IPS-18a (cell line): ENCODE measurements around the gene LCMT2.

Experiments used
- H3K27ac ChIP-seq: one replicate; pipeline ENCODE4 v1.5.1; 2013; ENCODE audit warnings: low read length
- H3K27me3 ChIP-seq: one replicate; pipeline ENCODE4 v1.6.1; 2013; ENCODE audit warnings: mild to moderate bottlenecking, low read length; ENCODE audit not compliant: control insufficient read depth, insufficient read depth
- H3K36me3 ChIP-seq: one replicate; pipeline ENCODE4 v1.6.1; 2013; ENCODE audit warnings: low read depth, low read length; ENCODE audit not compliant: control insufficient read depth
- H3K4me1 ChIP-seq: one replicate; pipeline ENCODE4 v1.6.1; 2013; ENCODE audit warnings: low read depth, low read length; ENCODE audit not compliant: control insufficient read depth
- H3K4me3 ChIP-seq: one replicate; pipeline ENCODE4 v1.5.1; 2013; ENCODE audit warnings: low read length
- H3K9ac ChIP-seq: one replicate; pipeline ENCODE4 v1.6.1; 2013; ENCODE audit warnings: mild to moderate bottlenecking, low read length, moderate library complexity
- H3K9me3 ChIP-seq: one replicate; pipeline ENCODE4 v1.6.1; 2013; ENCODE audit warnings: low read depth, low read length; ENCODE audit not compliant: control insufficient read depth

Gene LCMT2

DNA sequence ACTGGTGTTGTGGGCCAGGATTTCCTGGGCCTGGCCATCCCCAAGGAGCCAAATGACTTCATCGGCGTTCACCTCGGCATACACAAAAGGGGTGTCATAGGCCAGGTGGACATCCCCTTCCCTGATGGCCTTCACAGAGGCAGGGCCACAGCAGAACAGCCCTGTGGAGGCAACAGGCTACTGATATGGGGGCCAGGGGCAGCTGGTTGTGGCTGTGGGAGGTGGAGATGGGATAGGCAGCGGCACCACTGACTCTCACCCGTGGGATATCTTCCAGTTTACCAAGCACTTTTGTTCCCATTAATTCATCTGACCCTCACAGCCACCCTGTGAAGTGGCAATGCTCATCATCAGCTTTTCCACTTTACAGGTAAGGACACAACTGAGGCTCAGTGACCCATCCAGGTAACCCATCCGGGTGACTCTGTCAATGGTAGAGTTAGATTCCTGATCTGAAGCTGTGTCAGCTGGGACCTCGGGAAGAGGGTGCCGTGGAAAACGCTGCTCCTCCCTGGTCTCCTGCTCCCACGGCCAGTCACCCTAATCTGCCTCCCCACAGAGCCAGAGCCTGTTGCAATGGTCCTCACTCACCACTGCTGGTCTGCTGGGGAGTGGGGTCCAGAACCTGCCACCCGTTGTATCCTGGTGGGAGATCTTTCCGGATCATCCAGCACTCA is 48.3 kb downstream of the LCMT2 start:
- H3K9ac ChIP-seq: no peak overlapping the region
- H3K27ac ChIP-seq: no peak overlapping the region
- no peaks in the 10 kb centered on the region for H3K27me3 ChIP-seq
- H3K36me3 ChIP-seq: no peaks in the 10 kb centered on the region
- no peaks in the 10 kb centered on the region for H3K4me1 ChIP-seq
- H3K4me3 ChIP-seq: no peak overlapping the region
- H3K9me3 ChIP-seq: no peaks in the 10 kb centered on the region

DNA sequence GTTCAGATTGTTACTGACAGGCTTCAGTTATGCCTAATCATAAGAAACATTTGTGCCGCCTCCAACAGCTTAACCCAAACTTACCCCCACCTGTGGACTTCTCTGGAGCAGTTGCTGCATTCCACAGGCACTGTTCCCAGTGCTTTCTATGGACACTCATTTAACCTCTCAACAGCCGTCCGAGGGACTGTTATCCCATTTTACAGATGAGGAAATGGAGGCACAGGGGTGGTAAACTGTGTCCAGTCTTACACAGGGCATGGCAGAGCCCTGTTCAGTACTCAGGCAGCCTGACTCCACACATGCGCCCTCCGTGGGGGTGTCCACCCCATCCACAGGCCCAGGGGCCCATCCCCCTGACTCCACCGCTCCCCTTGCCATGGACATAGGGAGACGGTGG is 49.4 kb downstream of the LCMT2 start:
- no peak overlapping the region for H3K27ac ChIP-seq
- H3K9ac ChIP-seq: no peak overlapping the region
- H3K36me3 ChIP-seq: no peaks in the 10 kb centered on the region
- no peaks in the 10 kb centered on the region for H3K27me3 ChIP-seq
- H3K4me1 ChIP-seq: no peaks in the 10 kb centered on the region
- no peaks in the 10 kb centered on the region for H3K9me3 ChIP-seq
- H3K4me3 ChIP-seq: no peak overlapping the region

DNA sequence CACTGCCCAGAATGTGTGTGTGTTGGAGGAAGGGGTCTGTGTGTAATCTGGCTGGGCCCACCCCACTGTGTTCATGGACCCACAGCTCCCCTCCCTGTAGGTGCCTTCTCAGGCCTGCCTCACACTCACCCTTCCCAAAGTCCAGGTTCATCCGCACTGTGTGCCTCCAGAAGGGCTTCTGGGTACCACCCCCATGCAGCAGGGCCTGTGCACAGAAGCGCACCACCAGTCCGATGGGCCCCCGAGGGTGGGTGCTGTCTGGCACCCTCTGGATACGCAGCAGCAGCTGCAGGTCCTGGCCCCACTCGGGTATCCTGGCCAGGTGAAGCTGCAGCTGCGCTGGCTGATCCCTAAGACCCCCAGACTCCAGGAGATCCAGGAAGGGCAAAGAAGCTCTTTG is 50.9 kb downstream of the LCMT2 start:
- H3K36me3 ChIP-seq: no peaks in the 10 kb centered on the region
- no peak overlapping the region for H3K4me3 ChIP-seq
- no peaks in the 10 kb centered on the region for H3K4me1 ChIP-seq
- H3K9ac ChIP-seq: no peak overlapping the region
- H3K9me3 ChIP-seq: no peaks in the 10 kb centered on the region
- H3K27me3 ChIP-seq: no peaks in the 10 kb centered on the region
- H3K27ac ChIP-seq: no peak overlapping the region

DNA sequence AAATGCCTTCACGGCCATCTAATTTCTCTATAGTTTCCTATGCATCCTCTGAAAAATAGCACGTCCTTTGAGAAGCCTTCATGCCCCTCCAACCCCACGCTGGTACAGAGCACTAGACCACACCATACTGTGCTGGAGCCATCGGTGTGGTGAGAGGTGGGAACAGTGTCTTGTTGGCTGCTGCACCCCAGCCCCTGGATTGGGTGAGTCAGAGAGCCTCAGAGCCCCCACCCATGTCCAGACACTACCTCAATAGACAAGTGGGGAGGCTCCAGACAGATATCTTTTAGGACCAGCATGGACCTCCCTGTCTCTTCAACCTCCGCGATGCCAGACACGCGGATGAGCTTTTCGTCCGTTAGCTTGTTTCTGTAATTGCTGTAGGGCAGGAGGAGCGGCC is 51.5 kb downstream of the LCMT2 start:
- H3K4me1 ChIP-seq: no peaks in the 10 kb centered on the region
- H3K27me3 ChIP-seq: no peaks in the 10 kb centered on the region
- H3K9me3 ChIP-seq: no peaks in the 10 kb centered on the region
- no peak overlapping the region for H3K4me3 ChIP-seq
- no peak overlapping the region for H3K9ac ChIP-seq
- no peak overlapping the region for H3K27ac ChIP-seq
- no peaks in the 10 kb centered on the region for H3K36me3 ChIP-seq

DNA sequence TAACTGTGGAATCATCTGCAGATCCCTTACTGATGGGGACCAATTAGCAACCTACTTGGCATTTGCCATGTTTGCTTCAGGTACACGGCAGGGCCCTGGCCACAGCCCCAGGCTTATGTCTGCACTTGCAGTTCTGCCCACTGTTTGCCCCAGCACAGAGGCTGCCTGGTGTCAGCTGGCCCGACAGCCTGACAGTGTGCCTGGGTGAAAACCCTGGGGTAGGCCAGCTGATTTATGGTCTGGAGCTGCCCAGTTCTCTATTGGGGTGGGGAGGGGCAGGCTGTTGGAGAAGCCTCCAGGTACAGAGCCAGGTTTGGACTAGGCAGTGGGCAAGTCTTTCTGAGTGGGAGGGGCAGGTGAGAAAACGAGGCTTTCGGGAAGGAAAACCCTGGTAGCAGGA is 52.5 kb downstream of the LCMT2 start:
- Histone ChIP-seq H3K4me1 (no peaks in the 10 kb centered on the region), H3K27ac (no peak overlapping the region), H3K36me3 (no peaks in the 10 kb centered on the region), H3K27me3 (no peaks in the 10 kb centered on the region), H3K9ac (no peak overlapping the region), H3K9me3 (no peaks in the 10 kb centered on the region), H3K4me3 (no peak overlapping the region)

DNA sequence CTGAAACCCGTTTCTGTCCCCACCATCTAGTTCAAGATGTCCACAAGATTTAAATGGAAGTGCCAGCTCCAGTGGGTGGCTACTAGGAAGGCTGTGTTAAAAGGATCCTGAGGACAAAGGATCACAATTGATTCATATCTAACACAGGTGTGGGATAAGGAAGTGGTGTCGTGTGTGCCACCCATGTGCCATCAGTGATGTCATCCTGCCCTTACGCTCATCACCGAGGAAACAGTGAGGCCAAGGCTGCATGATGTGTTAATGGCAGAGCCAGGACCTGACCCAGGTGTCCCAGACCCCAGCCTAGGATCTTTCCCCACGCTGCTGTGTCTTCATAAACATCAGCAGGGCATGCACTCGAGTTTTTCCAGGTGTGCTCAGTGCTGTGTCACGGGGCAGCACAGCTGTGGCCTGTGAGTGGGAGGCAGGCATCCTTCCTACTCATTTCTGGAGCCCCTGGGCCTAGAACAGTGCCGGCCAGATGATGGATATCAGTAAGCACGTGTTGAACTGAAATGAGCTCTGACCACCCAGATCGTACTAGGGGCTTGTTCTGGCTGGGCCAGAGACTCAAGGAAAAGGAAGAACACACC is 53.0 kb downstream of the LCMT2 start:
- no peak overlapping the region for H3K27ac ChIP-seq
- no peaks in the 10 kb centered on the region for H3K36me3 ChIP-seq
- H3K9me3 ChIP-seq: no peaks in the 10 kb centered on the region
- no peaks in the 10 kb centered on the region for H3K27me3 ChIP-seq
- H3K4me1 ChIP-seq: no peaks in the 10 kb centered on the region
- no peak overlapping the region for H3K9ac ChIP-seq
- no peak overlapping the region for H3K4me3 ChIP-seq

DNA sequence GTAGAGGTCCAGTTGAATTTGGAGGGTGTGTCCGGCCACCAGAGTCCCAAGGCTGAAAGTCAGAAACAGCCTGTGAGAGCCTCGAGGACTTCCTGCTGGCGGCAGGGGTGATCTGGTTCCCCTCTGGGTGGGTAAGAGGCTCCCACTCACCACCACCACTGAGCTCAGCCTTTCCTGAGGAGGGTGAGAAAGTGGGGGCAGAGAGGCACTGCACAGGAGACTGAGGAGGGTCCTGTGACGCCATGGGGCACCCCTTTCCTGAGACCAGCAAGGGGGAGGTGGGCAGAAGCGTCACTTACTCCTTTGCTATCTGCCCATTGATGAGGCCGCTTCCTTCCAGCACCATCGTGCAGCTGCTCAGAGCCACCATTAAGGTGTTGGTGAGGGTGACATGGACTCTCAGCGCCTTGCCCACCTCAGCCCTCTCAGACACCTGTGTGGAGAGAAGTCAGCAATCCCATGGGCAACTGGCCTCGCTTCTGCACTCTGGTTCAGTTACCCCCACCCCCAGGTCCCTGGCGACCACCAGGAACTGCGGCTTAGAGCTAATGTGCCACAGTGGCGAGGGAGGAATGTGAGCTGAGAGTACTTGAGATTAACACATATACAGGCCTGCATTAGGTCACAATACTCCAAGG is 53.7 kb downstream of the LCMT2 start:
- no peak overlapping the region for H3K9ac ChIP-seq
- H3K27ac ChIP-seq: no peak overlapping the region
- no peaks in the 10 kb centered on the region for H3K36me3 ChIP-seq
- no peaks in the 10 kb centered on the region for H3K4me1 ChIP-seq
- no peaks in the 10 kb centered on the region for H3K27me3 ChIP-seq
- H3K4me3 ChIP-seq: no peak overlapping the region
- no peaks in the 10 kb centered on the region for H3K9me3 ChIP-seq

DNA sequence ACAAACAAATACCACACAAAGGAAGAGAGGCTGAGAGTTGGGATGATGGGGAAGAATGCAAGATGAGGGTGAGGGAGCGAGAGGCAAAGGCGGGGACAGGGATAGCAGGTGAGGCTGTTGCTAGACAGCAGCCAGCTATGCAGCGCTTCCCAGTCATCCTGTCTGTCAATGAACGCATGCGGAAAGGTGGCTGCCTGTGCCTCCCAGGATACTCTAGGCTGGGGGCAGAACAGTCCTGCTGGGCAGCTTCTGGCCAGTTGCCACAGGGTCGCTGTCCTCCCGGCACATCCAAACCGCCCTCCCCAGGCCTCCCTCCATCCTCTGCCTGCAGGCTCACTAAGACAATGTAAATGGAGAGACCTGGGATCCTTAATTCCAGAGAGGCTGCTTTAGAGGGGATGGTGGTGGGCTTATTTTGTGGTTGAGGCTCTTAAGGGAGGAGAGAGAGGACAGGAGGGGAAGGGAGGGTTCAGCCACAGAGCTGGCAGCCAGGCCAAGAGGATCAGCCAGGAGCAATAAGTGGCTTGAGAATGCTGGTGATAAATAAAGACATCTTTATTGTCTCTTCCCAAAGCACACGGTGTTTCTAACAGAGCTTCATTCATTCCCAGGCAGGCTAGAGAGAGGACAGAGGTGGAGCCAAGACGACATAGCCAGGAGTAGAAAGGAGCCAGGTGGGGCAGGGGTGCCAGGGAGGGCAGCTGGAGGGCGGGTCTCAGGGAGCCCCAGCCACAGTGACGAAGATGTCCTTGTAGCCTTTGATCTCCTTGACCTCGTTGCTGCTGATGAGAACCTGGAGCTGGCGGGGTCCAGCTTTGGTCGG is 54.4 kb downstream of the LCMT2 start:
- no peaks in the 10 kb centered on the region for H3K4me1 ChIP-seq
- H3K36me3 ChIP-seq: no peaks in the 10 kb centered on the region

DNA sequence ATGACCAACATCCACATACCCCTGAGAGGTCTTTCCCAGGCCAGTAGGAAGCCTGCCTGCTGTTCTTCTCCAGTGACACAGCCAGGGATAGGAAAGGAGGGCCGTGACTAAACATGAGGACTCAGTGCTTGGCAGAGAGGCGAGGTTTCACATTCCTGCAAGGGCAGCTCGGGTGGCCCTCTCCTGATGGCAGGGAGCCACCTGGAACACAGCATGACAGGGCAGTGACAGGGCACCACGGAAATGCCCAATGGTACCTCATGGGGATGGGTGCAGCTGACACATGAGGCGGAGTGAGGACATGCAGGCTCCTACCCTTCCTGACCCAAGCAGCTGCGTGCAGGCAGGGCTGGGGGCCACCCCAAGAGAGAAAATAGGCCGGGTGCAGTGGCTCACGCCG is 56.2 kb downstream of the LCMT2 start:
- no peaks in the 10 kb centered on the region for H3K4me1 ChIP-seq
- no peak overlapping the region for H3K27ac ChIP-seq
- no peaks in the 10 kb centered on the region for H3K36me3 ChIP-seq
- no peaks in the 10 kb centered on the region for H3K9me3 ChIP-seq
- H3K4me3 ChIP-seq: no peak overlapping the region
- no peaks in the 10 kb centered on the region for H3K27me3 ChIP-seq
- H3K9ac ChIP-seq: no peak overlapping the region

More for the DNA sequence above, 54.4 kb downstream of the LCMT2 start:
- no peak overlapping the region for H3K9ac ChIP-seq
- no peak overlapping the region for H3K27ac ChIP-seq
- no peaks in the 10 kb centered on the region for H3K27me3 ChIP-seq
- no peak overlapping the region for H3K4me3 ChIP-seq
- no peaks in the 10 kb centered on the region for H3K9me3 ChIP-seq
